ENCODE measurements around the gene CENATAC.
"Not testable (repeated sequence)": the region's sequence is repeated elsewhere in the genome, so short reads cannot be mapped to it uniquely, and the experiment has no call there.

CENATAC gene

GRCh38 chr11:118957968-118958367, 40.0 kb upstream of the CENATAC start:
- TF ChIP-seq SUZ12 (IDR thresholded peaks at IDR 0.05; ENCODE audit: extremely low read depth, insufficient read depth, insufficient read length) (no peak), ZNF274 (IDR thresholded peaks at IDR 0.05; ENCODE audit: low read depth, low read length) (no peak), YY1 (IDR thresholded peaks at IDR 0.05; ENCODE audit: insufficient read depth, insufficient read length) (no peak)
- no peak overlapping the region for H3K4me3 ChIP-seq (ENCODE audit: insufficient read length, low read depth)
- H3K36me3 ChIP-seq (ENCODE audit: insufficient read depth, insufficient read length, low read length), result no peaks in the 10 kb centered on the region
- peaks cover 6% of the 10 kb centered on the region for H3K4me1 ChIP-seq (ENCODE audit: insufficient read depth, insufficient read length)
- peaks cover 8% of the 10 kb centered on the region for H3K27me3 ChIP-seq (ENCODE audit: insufficient read depth, insufficient read length)
- no peaks in the 10 kb centered on the region for H3K9me3 ChIP-seq (ENCODE audit: insufficient read depth, low read length)
- no peak for DNase-seq (ENCODE audit: low read depth, low spot score)
- H3K9ac ChIP-seq (ENCODE audit: insufficient read length, low read depth), result no peak overlapping the region

- TF ChIP-seq YY1 (IDR thresholded peaks at IDR 0.05; ENCODE audit: insufficient read depth, insufficient read length) (no peak), ZNF274 (IDR thresholded peaks at IDR 0.05; ENCODE audit: low read depth, low read length) (no peak), SUZ12 (IDR thresholded peaks at IDR 0.05; ENCODE audit: extremely low read depth, insufficient read depth, insufficient read length) (no peak)
- Histone ChIP-seq H3K4me3 (ENCODE audit: insufficient read length, low read depth) (no peak overlapping the region), H3K9ac (ENCODE audit: insufficient read length, low read depth) (no peak overlapping the region)
Observed at GRCh38 chr11:118958577-118958976, 39.4 kb upstream of the CENATAC start.

DNA sequence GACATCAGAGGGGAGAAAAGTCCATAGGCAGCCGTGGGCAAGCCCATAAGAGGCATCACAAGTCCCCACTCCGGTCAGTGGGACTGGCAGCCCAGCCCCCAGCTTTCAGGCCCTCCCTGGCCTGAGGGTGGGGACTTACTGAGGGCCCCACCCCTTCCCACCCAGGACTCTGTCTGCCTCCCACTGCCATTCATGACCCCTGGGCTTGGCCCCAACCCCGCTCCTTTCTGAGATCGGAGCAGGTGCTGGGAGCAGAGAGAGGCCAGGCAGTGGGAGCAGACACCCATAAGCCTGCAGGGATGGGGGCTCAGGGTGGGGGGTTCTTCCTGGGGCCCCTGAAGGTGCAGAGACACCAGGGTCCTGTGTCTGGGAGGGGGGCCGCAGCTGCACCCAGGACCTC, 36.7 kb upstream of the CENATAC start:
- no peak for DNase-seq (ENCODE audit: low read depth, low spot score)
- H3K9me3 ChIP-seq (ENCODE audit: insufficient read depth, low read length), result no peaks in the 10 kb centered on the region
- peaks cover 5% of the 10 kb centered on the region for H3K27me3 ChIP-seq (ENCODE audit: insufficient read depth, insufficient read length)
- TF ChIP-seq YY1 (IDR thresholded peaks at IDR 0.05; ENCODE audit: insufficient read depth, insufficient read length) (no peak), SUZ12 (IDR thresholded peaks at IDR 0.05; ENCODE audit: extremely low read depth, insufficient read depth, insufficient read length) (no peak), ZNF274 (IDR thresholded peaks at IDR 0.05; ENCODE audit: low read depth, low read length) (no peak)
- H3K9ac ChIP-seq (ENCODE audit: insufficient read length, low read depth), result no peak overlapping the region
- no peaks in the 10 kb centered on the region for H3K36me3 ChIP-seq (ENCODE audit: insufficient read depth, insufficient read length, low read length)
- peaks cover 2% of the 10 kb centered on the region for H3K4me1 ChIP-seq (ENCODE audit: insufficient read depth, insufficient read length)
- H3K4me3 ChIP-seq (ENCODE audit: insufficient read length, low read depth), result no peak overlapping the region

More at GRCh38 chr11:118958577-118958976, 39.4 kb upstream of the CENATAC start:
- Histone ChIP-seq H3K36me3 (ENCODE audit: insufficient read depth, insufficient read length, low read length) (no peaks in the 10 kb centered on the region), H3K4me1 (ENCODE audit: insufficient read depth, insufficient read length) (peaks cover 6% of the 10 kb centered on the region), H3K9me3 (ENCODE audit: insufficient read depth, low read length) (no peaks in the 10 kb centered on the region), H3K27me3 (ENCODE audit: insufficient read depth, insufficient read length) (peaks cover 5% of the 10 kb centered on the region)
- no peak for DNase-seq (ENCODE audit: low read depth, low spot score)

GRCh38 chr11:118961591-118961990, 36.3 kb upstream of the CENATAC start:
- H3K9ac ChIP-seq (ENCODE audit: insufficient read length, low read depth), result no peak overlapping the region
- H3K4me3 ChIP-seq (ENCODE audit: insufficient read length, low read depth), result no peak overlapping the region
- H3K4me1 ChIP-seq (ENCODE audit: insufficient read depth, insufficient read length), result peaks cover 2% of the 10 kb centered on the region
- no peak for TF ChIP-seq YY1 (IDR thresholded peaks at IDR 0.05; ENCODE audit: insufficient read depth, insufficient read length)
- TF ChIP-seq SUZ12 (IDR thresholded peaks at IDR 0.05; ENCODE audit: extremely low read depth, insufficient read depth, insufficient read length), result no peak
- no peak for TF ChIP-seq ZNF274 (IDR thresholded peaks at IDR 0.05; ENCODE audit: low read depth, low read length)
- peaks cover 5% of the 10 kb centered on the region for H3K27me3 ChIP-seq (ENCODE audit: insufficient read depth, insufficient read length)
- no peaks in the 10 kb centered on the region for H3K9me3 ChIP-seq (ENCODE audit: insufficient read depth, low read length)
- H3K36me3 ChIP-seq (ENCODE audit: insufficient read depth, insufficient read length, low read length), result no peaks in the 10 kb centered on the region
- DNase-seq (ENCODE audit: low read depth, low spot score), result no peak

DNA sequence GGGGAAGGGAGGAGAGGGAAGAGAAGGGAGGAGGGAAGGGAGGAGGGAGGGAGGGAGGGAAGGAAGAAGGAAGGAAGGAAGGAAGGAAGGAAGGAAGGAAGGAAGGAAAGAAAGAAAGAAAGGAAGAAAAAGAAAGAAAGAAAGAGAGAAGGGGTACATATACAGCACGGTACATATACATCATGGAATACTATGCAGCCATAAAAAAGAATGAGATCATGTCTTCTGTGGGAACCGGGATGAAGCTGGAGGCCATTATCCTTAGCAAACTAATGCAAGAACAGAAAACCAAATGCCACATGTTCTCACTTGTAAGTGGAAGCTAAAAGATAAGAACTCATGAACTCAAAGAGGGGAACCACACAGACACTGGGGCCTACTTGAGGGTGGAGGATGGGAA, 28.4 kb upstream of the CENATAC start:
- not testable (repeated sequence) for DNase-seq (ENCODE audit: low read depth, low spot score); H3K4me1 ChIP-seq (ENCODE audit: insufficient read depth, insufficient read length); H3K27me3 ChIP-seq (ENCODE audit: insufficient read depth, insufficient read length); H3K4me3 ChIP-seq (ENCODE audit: insufficient read length, low read depth); H3K9ac ChIP-seq (ENCODE audit: insufficient read length, low read depth); H3K36me3 ChIP-seq (ENCODE audit: insufficient read depth, insufficient read length, low read length); H3K9me3 ChIP-seq (ENCODE audit: insufficient read depth, low read length)

GRCh38 chr11:118971646-118972045, 26.3 kb upstream of the CENATAC start, which contains the start of gene FOXR1:
FOXR1 (plus strand) TSS chr11:118971761; CDS start chr11:118971932, 171 bp downstream.
- no peaks in the 10 kb centered on the region for H3K4me1 ChIP-seq (ENCODE audit: insufficient read depth, insufficient read length)
- no peak within 1 kb of the TSS for H3K9ac ChIP-seq (ENCODE audit: insufficient read length, low read depth)
- no peak within 1 kb of the TSS for H3K4me3 ChIP-seq (ENCODE audit: insufficient read length, low read depth)
- no peaks in the 10 kb centered on the region for H3K9me3 ChIP-seq (ENCODE audit: insufficient read depth, low read length)
- no peak for DNase-seq (ENCODE audit: low read depth, low spot score)
- no peaks in the 10 kb centered on the region for H3K36me3 ChIP-seq (ENCODE audit: insufficient read depth, insufficient read length, low read length)
- TF ChIP-seq YY1 (IDR thresholded peaks at IDR 0.05; ENCODE audit: insufficient read depth, insufficient read length) (no peak), SUZ12 (IDR thresholded peaks at IDR 0.05; ENCODE audit: extremely low read depth, insufficient read depth, insufficient read length) (no peak), ZNF274 (IDR thresholded peaks at IDR 0.05; ENCODE audit: low read depth, low read length) (no peak)
- no peaks in the 10 kb centered on the region for H3K27me3 ChIP-seq (ENCODE audit: insufficient read depth, insufficient read length)

DNA sequence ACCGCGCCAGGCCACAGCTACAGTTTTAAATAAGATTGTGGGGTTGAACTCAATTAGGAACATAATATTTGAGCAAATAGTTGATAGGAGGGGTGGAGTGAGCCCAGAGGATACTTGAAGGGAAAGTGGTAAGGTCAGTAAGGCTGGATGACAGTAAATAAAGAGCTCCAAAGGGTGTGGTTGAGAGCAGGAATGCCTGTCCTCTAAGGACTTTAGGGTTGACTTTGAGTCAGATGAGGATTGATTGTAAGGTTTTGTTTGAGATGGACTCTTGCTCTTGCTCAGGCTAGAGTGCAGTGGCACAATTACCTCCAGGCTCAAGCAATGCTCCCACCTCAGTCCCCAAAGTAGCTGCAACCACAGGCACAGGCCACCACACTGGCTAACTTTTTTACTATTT, 24.0 kb upstream of the CENATAC start:
- no peaks in the 10 kb centered on the region for H3K27me3 ChIP-seq (ENCODE audit: insufficient read depth, insufficient read length)
- no peak for TF ChIP-seq ZNF274 (IDR thresholded peaks at IDR 0.05; ENCODE audit: low read depth, low read length)
- no peak for TF ChIP-seq SUZ12 (IDR thresholded peaks at IDR 0.05; ENCODE audit: extremely low read depth, insufficient read depth, insufficient read length)
- TF ChIP-seq YY1 (IDR thresholded peaks at IDR 0.05; ENCODE audit: insufficient read depth, insufficient read length), result no peak
- H3K9ac ChIP-seq (ENCODE audit: insufficient read length, low read depth), result no peak overlapping the region
- H3K4me3 ChIP-seq (ENCODE audit: insufficient read length, low read depth), result no peak overlapping the region
- no peak for DNase-seq (ENCODE audit: low read depth, low spot score)
- no peaks in the 10 kb centered on the region for H3K9me3 ChIP-seq (ENCODE audit: insufficient read depth, low read length)
- no peaks in the 10 kb centered on the region for H3K36me3 ChIP-seq (ENCODE audit: insufficient read depth, insufficient read length, low read length)
- H3K4me1 ChIP-seq (ENCODE audit: insufficient read depth, insufficient read length), result peaks cover 2% of the 10 kb centered on the region
